ENCODE results near the gene SCYGR4.

SCYGR4 gene

GRCh38 chr2:227617316-227618230, at the start of gene SCYGR4:
Gene SCYGR4 (plus strand): TSS chr2:227617498. CDS start chr2:227617498, 0 bp downstream.
- CTCF ChIA-PET, result no interaction called here
- no peak for DNase-seq (ENCODE audit: extremely low spot score)

GRCh38 chr2:227568852-227569169, 48.5 kb upstream of the SCYGR4 start:
- no peak for TF ChIP-seq HDGF (IDR thresholded peaks at IDR 0.05; ENCODE audit: borderline replicate concordance)
- no peak for TF ChIP-seq BHLHE40 (IDR thresholded peaks at IDR 0.05; ENCODE audit: borderline replicate concordance)
- no peak for TF ChIP-seq SP1 (IDR thresholded peaks at IDR 0.05)
- TF ChIP-seq FOXA1 (IDR thresholded peaks at IDR 0.05), result no peak
- TF ChIP-seq ZNF384 (IDR thresholded peaks at IDR 0.05), result no peak
- no peak for TF ChIP-seq L3MBTL2 (conservative IDR thresholded peaks at IDR 0.05)
- no peak for TF ChIP-seq PKNOX1 (IDR thresholded peaks at IDR 0.05)
- TF ChIP-seq FOXK2 (IDR thresholded peaks at IDR 0.05), result no peak
- no peak for TF ChIP-seq FOXM1 (IDR thresholded peaks at IDR 0.05; ENCODE audit: borderline replicate concordance)
- no peak for TF ChIP-seq ARNT (IDR thresholded peaks at IDR 0.05)
- no peak for TF ChIP-seq TARDBP (IDR thresholded peaks at IDR 0.05)
- no peak for TF ChIP-seq CTBP1 (IDR thresholded peaks at IDR 0.05; ENCODE audit: borderline replicate concordance)
- TF ChIP-seq ELF4 (IDR thresholded peaks at IDR 0.05), result no peak
- TF ChIP-seq NFRKB (IDR thresholded peaks at IDR 0.05), result no peak
- no peak for TF ChIP-seq SUZ12 (IDR thresholded peaks at IDR 0.05)
- TF ChIP-seq LEF1 (IDR thresholded peaks at IDR 0.05; ENCODE audit: borderline replicate concordance), result no peak
- ChIA-PET CTCF (no interaction called here), POLR2A (no interaction called here)
- DNase-seq (ENCODE audit: extremely low spot score), result no peak

More at GRCh38 chr2:227617316-227618230, at the start of gene SCYGR4:
- TF ChIP-seq BHLHE40 (IDR thresholded peaks at IDR 0.05; ENCODE audit: borderline replicate concordance) (no peak), TARDBP (IDR thresholded peaks at IDR 0.05) (no peak), ZNF384 (IDR thresholded peaks at IDR 0.05) (no peak), NFRKB (IDR thresholded peaks at IDR 0.05) (no peak), FOXA1 (IDR thresholded peaks at IDR 0.05) (no peak), PKNOX1 (IDR thresholded peaks at IDR 0.05) (no peak), ARNT (IDR thresholded peaks at IDR 0.05) (no peak), ELF4 (IDR thresholded peaks at IDR 0.05) (no peak), SUZ12 (IDR thresholded peaks at IDR 0.05) (no peak), CTBP1 (IDR thresholded peaks at IDR 0.05; ENCODE audit: borderline replicate concordance) (no peak)
- POLR2A ChIA-PET, result no interaction called here

GRCh38 chr2:227570615-227571014, 46.7 kb upstream of the SCYGR4 start:
- CTCF ChIA-PET, result no interaction called here

GRCh38 chr2:227576110-227576509, 41.2 kb upstream of the SCYGR4 start:
- no peak for DNase-seq (ENCODE audit: extremely low spot score)
- ChIA-PET POLR2A (no interaction called here), CTCF (no interaction called here)
- TF ChIP-seq CTBP1 (IDR thresholded peaks at IDR 0.05; ENCODE audit: borderline replicate concordance) (no peak), PKNOX1 (IDR thresholded peaks at IDR 0.05) (no peak), FOXK2 (IDR thresholded peaks at IDR 0.05) (no peak), L3MBTL2 (conservative IDR thresholded peaks at IDR 0.05) (no peak), ARNT (IDR thresholded peaks at IDR 0.05) (no peak), NFRKB (IDR thresholded peaks at IDR 0.05) (no peak), ELF4 (IDR thresholded peaks at IDR 0.05) (no peak), FOXM1 (IDR thresholded peaks at IDR 0.05; ENCODE audit: borderline replicate concordance) (no peak), HDGF (IDR thresholded peaks at IDR 0.05; ENCODE audit: borderline replicate concordance) (no peak), ZNF384 (IDR thresholded peaks at IDR 0.05) (no peak), LEF1 (IDR thresholded peaks at IDR 0.05; ENCODE audit: borderline replicate concordance) (no peak), TARDBP (IDR thresholded peaks at IDR 0.05) (no peak), FOXA1 (IDR thresholded peaks at IDR 0.05) (no peak), BHLHE40 (IDR thresholded peaks at IDR 0.05; ENCODE audit: borderline replicate concordance) (no peak), SUZ12 (IDR thresholded peaks at IDR 0.05) (no peak)

More at GRCh38 chr2:227570615-227571014, 46.7 kb upstream of the SCYGR4 start:
- no peak for TF ChIP-seq SP1 (IDR thresholded peaks at IDR 0.05)
- TF ChIP-seq BHLHE40 (IDR thresholded peaks at IDR 0.05; ENCODE audit: borderline replicate concordance), result no peak
- no peak for TF ChIP-seq L3MBTL2 (conservative IDR thresholded peaks at IDR 0.05)
- TF ChIP-seq TARDBP (IDR thresholded peaks at IDR 0.05), result no peak
- TF ChIP-seq CTBP1 (IDR thresholded peaks at IDR 0.05; ENCODE audit: borderline replicate concordance), result no peak
- TF ChIP-seq ZNF384 (IDR thresholded peaks at IDR 0.05), result no peak
- no peak for DNase-seq (ENCODE audit: extremely low spot score)
- POLR2A ChIA-PET, result no interaction called here

- POLR2A ChIA-PET, result no interaction called here
- no peak for DNase-seq (ENCODE audit: extremely low spot score)
- CTCF ChIA-PET, result no interaction called here
- TF ChIP-seq ZNF384 (IDR thresholded peaks at IDR 0.05), result no peak
- TF ChIP-seq PKNOX1 (IDR thresholded peaks at IDR 0.05), result no peak
- TF ChIP-seq BHLHE40 (IDR thresholded peaks at IDR 0.05; ENCODE audit: borderline replicate concordance), result no peak
- TF ChIP-seq NFRKB (IDR thresholded peaks at IDR 0.05), result no peak
These were observed 40.5 kb upstream of the SCYGR4 start for GRCh38 chr2:227576812-227577211.

- TF ChIP-seq ZNF384 (IDR thresholded peaks at IDR 0.05) (no peak), FOXM1 (IDR thresholded peaks at IDR 0.05; ENCODE audit: borderline replicate concordance) (no peak), ELF4 (IDR thresholded peaks at IDR 0.05) (no peak), SUZ12 (IDR thresholded peaks at IDR 0.05) (no peak), BHLHE40 (IDR thresholded peaks at IDR 0.05; ENCODE audit: borderline replicate concordance) (no peak), NFRKB (IDR thresholded peaks at IDR 0.05) (no peak), FOXK2 (IDR thresholded peaks at IDR 0.05) (no peak), L3MBTL2 (conservative IDR thresholded peaks at IDR 0.05) (no peak), HDGF (IDR thresholded peaks at IDR 0.05; ENCODE audit: borderline replicate concordance) (no peak), SP1 (IDR thresholded peaks at IDR 0.05) (no peak), FOXA1 (IDR thresholded peaks at IDR 0.05) (no peak), TARDBP (IDR thresholded peaks at IDR 0.05) (no peak)
- no peak for DNase-seq (ENCODE audit: extremely low spot score)
- ChIA-PET CTCF (no interaction called here), POLR2A (no interaction called here)
These were observed 39.7 kb upstream of the SCYGR4 start for GRCh38 chr2:227577555-227577954.

Measured in HEK293T (cell line).